Neural cell (in vitro differentiated cells): ENCODE results near the gene MRPS34.

ENCODE experiments used
- CTCF ChIP-seq: fragments of 450-650 bp; IDR thresholded peaks from 2 replicates; pipeline ENCODE4 v1.5.1; 2014; ENCODE audit warnings: antibody characterized with exemption, mild to moderate bottlenecking, moderate library complexity; ENCODE audit not compliant: poor library complexity, severe bottlenecking
- EP300 ChIP-seq: fragments of 450-650 bp; conservative IDR thresholded peaks from 2 replicates; pipeline ENCODE4 v1.6.1; 2014; ENCODE audit warnings: antibody characterized with exemption, mild to moderate bottlenecking, moderate library complexity; ENCODE audit not compliant: poor library complexity, severe bottlenecking
- POLR2AphosphoS5 ChIP-seq: IDR thresholded peaks from 2 replicates; pipeline ENCODE4 v1.6.1; 2012
- TAF1 ChIP-seq: IDR thresholded peaks from 2 replicates; pipeline ENCODE4 v1.6.1; 2012; ENCODE audit warnings: low read depth

GRCh38 chr16:1781758-1782407 is 8.9 kb upstream of the MRPS34 start:
- no peak for TF ChIP-seq CTCF
- TF ChIP-seq POLR2AphosphoS5 = no peak
- no peak for TF ChIP-seq TAF1
- TF ChIP-seq EP300 = no peak
